Panc1 (cell line): ENCODE data around the gene DYRK1A.

Experiments
- POLR2AphosphoS5 ChIP-seq: IDR thresholded peaks from 2 replicates; pipeline ENCODE4 v1.6.1; 2012; ENCODE audit warnings: mild to moderate bottlenecking, low read depth, low read length, moderate library complexity
- SIN3A ChIP-seq: IDR thresholded peaks from 2 replicates; pipeline ENCODE4 v1.6.1; 2012; ENCODE audit warnings: low read depth, mild to moderate bottlenecking, low read length, moderate library complexity, borderline replicate concordance; ENCODE audit not compliant: insufficient read depth
- TCF7L2 ChIP-seq: IDR thresholded peaks from 2 replicates; pipeline ENCODE4 v1.6.1; 2011; ENCODE audit warnings: mild to moderate bottlenecking, low read depth, low read length, inconsistent platforms
- TF ChIP-seq, protein P1 (sequence below): fragments of 450-650 bp; IDR thresholded peaks from 2 replicates; pipeline ENCODE4 v1.5.1; 2017; ENCODE audit warnings: mild to moderate bottlenecking
- TF ChIP-seq, protein P2 (sequence below), 2 experiments: IDR thresholded peaks; 2 replicates each; pipeline ENCODE4 v1.6.1; 2011 to 2012; ENCODE audit warnings: low read depth in 2 of 2, control low read depth in 1 of 2, low read length in 1 of 2, mild to moderate bottlenecking in 1 of 2, moderate library complexity in 1 of 2; ENCODE audit not compliant: insufficient read depth in 1 of 2

DNA sequence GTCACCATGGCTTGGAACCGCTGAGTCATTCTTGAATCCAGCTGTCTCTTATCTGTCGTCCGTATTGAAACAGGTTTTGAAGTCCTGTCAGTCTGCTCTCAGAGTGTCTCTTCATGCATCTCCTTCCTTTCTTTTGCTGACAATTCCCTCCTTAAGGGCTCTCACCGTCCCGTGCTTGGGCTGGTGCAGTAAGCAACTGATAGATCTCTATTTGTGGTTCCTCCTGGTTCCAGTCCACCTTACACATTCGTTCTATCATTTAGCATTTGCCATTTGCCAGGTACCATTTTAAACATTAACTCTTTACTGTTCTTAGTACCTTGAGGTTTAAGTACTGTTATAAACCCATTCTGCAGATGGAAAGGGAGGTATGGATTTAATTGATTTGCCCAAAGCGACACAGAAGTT lies 88.9 kb downstream of the DYRK1A start:
- TF ChIP-seq, protein P1, sequence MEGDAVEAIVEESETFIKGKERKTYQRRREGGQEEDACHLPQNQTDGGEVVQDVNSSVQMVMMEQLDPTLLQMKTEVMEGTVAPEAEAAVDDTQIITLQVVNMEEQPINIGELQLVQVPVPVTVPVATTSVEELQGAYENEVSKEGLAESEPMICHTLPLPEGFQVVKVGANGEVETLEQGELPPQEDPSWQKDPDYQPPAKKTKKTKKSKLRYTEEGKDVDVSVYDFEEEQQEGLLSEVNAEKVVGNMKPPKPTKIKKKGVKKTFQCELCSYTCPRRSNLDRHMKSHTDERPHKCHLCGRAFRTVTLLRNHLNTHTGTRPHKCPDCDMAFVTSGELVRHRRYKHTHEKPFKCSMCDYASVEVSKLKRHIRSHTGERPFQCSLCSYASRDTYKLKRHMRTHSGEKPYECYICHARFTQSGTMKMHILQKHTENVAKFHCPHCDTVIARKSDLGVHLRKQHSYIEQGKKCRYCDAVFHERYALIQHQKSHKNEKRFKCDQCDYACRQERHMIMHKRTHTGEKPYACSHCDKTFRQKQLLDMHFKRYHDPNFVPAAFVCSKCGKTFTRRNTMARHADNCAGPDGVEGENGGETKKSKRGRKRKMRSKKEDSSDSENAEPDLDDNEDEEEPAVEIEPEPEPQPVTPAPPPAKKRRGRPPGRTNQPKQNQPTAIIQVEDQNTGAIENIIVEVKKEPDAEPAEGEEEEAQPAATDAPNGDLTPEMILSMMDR = no peak
- no peak for TF ChIP-seq SIN3A
- TF ChIP-seq POLR2AphosphoS5 = no peak
- TF ChIP-seq, protein P2, sequence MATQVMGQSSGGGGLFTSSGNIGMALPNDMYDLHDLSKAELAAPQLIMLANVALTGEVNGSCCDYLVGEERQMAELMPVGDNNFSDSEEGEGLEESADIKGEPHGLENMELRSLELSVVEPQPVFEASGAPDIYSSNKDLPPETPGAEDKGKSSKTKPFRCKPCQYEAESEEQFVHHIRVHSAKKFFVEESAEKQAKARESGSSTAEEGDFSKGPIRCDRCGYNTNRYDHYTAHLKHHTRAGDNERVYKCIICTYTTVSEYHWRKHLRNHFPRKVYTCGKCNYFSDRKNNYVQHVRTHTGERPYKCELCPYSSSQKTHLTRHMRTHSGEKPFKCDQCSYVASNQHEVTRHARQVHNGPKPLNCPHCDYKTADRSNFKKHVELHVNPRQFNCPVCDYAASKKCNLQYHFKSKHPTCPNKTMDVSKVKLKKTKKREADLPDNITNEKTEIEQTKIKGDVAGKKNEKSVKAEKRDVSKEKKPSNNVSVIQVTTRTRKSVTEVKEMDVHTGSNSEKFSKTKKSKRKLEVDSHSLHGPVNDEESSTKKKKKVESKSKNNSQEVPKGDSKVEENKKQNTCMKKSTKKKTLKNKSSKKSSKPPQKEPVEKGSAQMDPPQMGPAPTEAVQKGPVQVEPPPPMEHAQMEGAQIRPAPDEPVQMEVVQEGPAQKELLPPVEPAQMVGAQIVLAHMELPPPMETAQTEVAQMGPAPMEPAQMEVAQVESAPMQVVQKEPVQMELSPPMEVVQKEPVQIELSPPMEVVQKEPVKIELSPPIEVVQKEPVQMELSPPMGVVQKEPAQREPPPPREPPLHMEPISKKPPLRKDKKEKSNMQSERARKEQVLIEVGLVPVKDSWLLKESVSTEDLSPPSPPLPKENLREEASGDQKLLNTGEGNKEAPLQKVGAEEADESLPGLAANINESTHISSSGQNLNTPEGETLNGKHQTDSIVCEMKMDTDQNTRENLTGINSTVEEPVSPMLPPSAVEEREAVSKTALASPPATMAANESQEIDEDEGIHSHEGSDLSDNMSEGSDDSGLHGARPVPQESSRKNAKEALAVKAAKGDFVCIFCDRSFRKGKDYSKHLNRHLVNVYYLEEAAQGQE (IDR thresholded peaks at IDR 0.05; ENCODE audit: insufficient read depth in 1 of 2, low read depth in 2 of 2, low read length in 1 of 2) = no peak
- no peak for TF ChIP-seq TCF7L2
